Loucy (cell line): ENCODE measurements around the gene ZNF48.

Experiments
- CTCF ChIP-seq: fragments of 200-600 bp; sonication (generic); conservative IDR thresholded peaks from 2 replicates; pipeline ENCODE4 v1.5.1; 2014; ENCODE audit warnings: mild to moderate bottlenecking, antibody characterized with exemption, low read length
- EZH2phosphoT487 ChIP-seq: fragments of 200-600 bp; IDR thresholded peaks from 2 replicates; pipeline ENCODE4 v1.6.1; 2018; ENCODE audit warnings: antibody characterized with exemption, mild to moderate bottlenecking, moderate library complexity, borderline replicate concordance

GRCh38 chr16:30438835-30439234 is 43.6 kb downstream of the ZNF48 start:
- TF ChIP-seq CTCF (no peak), EZH2phosphoT487 (no peak)
